ENCODE results near the gene METTL8. TPM values are rescaled to one million over a fixed set of nuclear protein-coding genes. Genes with fewer than 3 reads are reported as not detected.

The METTL8 gene
- polyA plus RNA-seq, 1 of the 3 experiments (the other 2 are of a cell fraction), result 5.1 TPM

DNA sequence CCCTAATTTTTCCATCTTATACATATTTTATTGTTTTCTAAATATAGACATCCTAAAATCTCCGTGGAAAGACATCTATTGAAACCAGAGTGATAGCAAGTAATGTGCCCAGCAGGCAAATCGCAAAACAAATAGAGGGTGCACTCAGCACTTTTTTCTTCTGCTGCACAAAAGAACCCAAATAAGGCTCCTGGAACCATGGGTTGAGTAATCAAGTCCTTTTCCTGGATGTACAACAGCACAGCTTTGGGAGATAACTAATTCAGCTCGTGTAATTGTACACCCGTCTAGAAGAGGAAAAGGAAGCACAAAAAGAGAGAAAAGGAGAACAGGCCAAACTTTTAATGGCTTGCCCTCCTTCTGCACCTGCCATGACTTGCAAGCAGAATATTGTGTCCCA lies 146.2 kb downstream of the METTL8 start (continued):
- TF ChIP-seq, protein P1, sequence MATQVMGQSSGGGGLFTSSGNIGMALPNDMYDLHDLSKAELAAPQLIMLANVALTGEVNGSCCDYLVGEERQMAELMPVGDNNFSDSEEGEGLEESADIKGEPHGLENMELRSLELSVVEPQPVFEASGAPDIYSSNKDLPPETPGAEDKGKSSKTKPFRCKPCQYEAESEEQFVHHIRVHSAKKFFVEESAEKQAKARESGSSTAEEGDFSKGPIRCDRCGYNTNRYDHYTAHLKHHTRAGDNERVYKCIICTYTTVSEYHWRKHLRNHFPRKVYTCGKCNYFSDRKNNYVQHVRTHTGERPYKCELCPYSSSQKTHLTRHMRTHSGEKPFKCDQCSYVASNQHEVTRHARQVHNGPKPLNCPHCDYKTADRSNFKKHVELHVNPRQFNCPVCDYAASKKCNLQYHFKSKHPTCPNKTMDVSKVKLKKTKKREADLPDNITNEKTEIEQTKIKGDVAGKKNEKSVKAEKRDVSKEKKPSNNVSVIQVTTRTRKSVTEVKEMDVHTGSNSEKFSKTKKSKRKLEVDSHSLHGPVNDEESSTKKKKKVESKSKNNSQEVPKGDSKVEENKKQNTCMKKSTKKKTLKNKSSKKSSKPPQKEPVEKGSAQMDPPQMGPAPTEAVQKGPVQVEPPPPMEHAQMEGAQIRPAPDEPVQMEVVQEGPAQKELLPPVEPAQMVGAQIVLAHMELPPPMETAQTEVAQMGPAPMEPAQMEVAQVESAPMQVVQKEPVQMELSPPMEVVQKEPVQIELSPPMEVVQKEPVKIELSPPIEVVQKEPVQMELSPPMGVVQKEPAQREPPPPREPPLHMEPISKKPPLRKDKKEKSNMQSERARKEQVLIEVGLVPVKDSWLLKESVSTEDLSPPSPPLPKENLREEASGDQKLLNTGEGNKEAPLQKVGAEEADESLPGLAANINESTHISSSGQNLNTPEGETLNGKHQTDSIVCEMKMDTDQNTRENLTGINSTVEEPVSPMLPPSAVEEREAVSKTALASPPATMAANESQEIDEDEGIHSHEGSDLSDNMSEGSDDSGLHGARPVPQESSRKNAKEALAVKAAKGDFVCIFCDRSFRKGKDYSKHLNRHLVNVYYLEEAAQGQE (IDR thresholded peaks at IDR 0.05; ENCODE audit: low read depth, low read length), result no peak
- TF ChIP-seq NRF1 (IDR thresholded peaks at IDR 0.05; ENCODE audit: low read depth, low read length) (no peak), RXRA (IDR thresholded peaks at IDR 0.05; ENCODE audit: borderline replicate concordance, low read depth) (no peak), JUND (IDR thresholded peaks at IDR 0.05) (no peak), USF2 (IDR thresholded peaks at IDR 0.05; ENCODE audit: borderline replicate concordance, low read depth, low read length) (no peak), NFIC (IDR thresholded peaks at IDR 0.05; ENCODE audit: borderline replicate concordance) (no peak), RCOR1 (IDR thresholded peaks at IDR 0.05; ENCODE audit: low read length) (no peak), EZH2phosphoT487 (IDR thresholded peaks at IDR 0.05; ENCODE audit: borderline replicate concordance, low read depth) (no peak), FOXJ3 (CRISPR knock-in tag; IDR thresholded peaks at IDR 0.05) (no peak)
- TF ChIP-seq, protein P2, sequence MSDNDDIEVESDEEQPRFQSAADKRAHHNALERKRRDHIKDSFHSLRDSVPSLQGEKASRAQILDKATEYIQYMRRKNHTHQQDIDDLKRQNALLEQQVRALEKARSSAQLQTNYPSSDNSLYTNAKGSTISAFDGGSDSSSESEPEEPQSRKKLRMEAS (IDR thresholded peaks at IDR 0.05; ENCODE audit: low read depth), result no peak

DNA sequence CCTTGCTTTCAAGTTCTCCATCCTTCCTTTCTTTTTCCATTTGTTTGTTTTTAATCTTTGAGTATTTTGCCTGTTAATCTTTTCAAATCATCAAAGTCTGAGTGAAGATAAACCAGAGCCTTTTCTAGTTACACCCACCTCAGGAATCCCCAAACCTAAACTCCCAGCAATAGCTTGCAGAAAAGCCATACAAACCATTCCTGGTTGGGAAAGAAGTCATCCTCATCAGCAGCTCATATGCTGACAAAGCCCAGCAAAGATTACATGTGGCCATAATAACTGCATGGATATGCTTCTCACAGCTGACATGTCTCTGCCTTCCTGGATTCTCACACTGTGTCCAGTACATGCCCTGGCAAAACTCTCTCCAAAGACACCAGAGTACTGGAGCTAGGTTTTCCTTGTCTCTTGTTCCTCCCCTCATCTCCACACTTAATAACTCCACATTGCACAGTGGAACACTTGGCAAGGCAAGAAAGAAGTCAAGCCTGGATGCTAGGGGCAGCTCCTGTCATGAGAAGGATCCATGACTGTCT lies 146.7 kb downstream of the METTL8 start:
- H3K36me3 ChIP-seq (replicated peaks in 1 of 2; ENCODE audit: control insufficient read depth in 1 of 2, insufficient read depth in 2 of 2, low read length in 1 of 2), result no peaks in the 10 kb centered on the region
- H2AFZ ChIP-seq (ENCODE audit: low read depth), result peak overlapping the region; percentile 20; the same call in 1 of the 2 replicates
- no peaks in the 10 kb centered on the region for H3K79me2 ChIP-seq (ENCODE audit: insufficient read depth)
- DNase-seq, result no peak
- POLR2A ChIA-PET, result no interaction called here
- no peak overlapping the region for H3K4me3 ChIP-seq (ENCODE audit: low read depth in 2 of 2, low read length in 1 of 2)
- no peaks in the 10 kb centered on the region for H3K9me2 ChIP-seq
- H4K20me1 ChIP-seq (ENCODE audit: insufficient read depth), result no peaks in the 10 kb centered on the region
- CTCF ChIA-PET, result no interaction called here
- H3K9me3 ChIP-seq, result no peaks in the 10 kb centered on the region
- no peak for TF ChIP-seq TAF1 (IDR thresholded peaks at IDR 0.05; ENCODE audit: borderline replicate concordance, low read depth, low read length)
- H3K27ac ChIP-seq (ENCODE audit: low read depth in 2 of 2, low read length in 1 of 2), result peak overlapping the region in 1 of 2 experiments; percentile 67; a peak in 2 of 4 replicates
- H3K27me3 ChIP-seq (ENCODE audit: insufficient read depth), result no peaks in the 10 kb centered on the region
- no peaks in the 10 kb centered on the region for H3F3A ChIP-seq (replicated peaks; ENCODE audit: insufficient read depth)
- no peak overlapping the region for H3K4me2 ChIP-seq
- H3K9ac ChIP-seq, result no peak overlapping the region
- H3K4me1 ChIP-seq (ENCODE audit: control insufficient read depth in 1 of 2, insufficient read depth in 2 of 2, low read depth in 1 of 2, low read length in 1 of 2), result peaks cover 0 to 12% of the 10 kb centered on the region in 2 experiments; a peak in 2 of 4 replicates
